ENCODE data around the gene SIM2.

Gene SIM2

GRCh38 chr21:36710729-36711048, 11.8 kb downstream of the SIM2 start:
- no peak for DNase-seq (ENCODE audit: low read depth in 3 of 3)

- DNase-seq (ENCODE audit: low read depth in 3 of 3) = no peak
Observed at GRCh38 chr21:36713746-36714145, 14.8 kb downstream of the SIM2 start.

GRCh38 chr21:36716387-36716786, 17.5 kb downstream of the SIM2 start:
- DNase-seq (ENCODE audit: low read depth in 3 of 3) = no peak

- DNase-seq (ENCODE audit: low read depth in 3 of 3) = no peak
Observed at GRCh38 chr21:36716836-36717235, 17.9 kb downstream of the SIM2 start.

- no peak for DNase-seq (ENCODE audit: low read depth in 3 of 3)
Observed at GRCh38 chr21:36717976-36718375, 19.1 kb downstream of the SIM2 start.

GRCh38 chr21:36718951-36719501, 20.1 kb downstream of the SIM2 start:
- DNase-seq (ENCODE audit: low read depth in 3 of 3) = no peak

- DNase-seq (ENCODE audit: low read depth in 3 of 3) = no peak
Observed at GRCh38 chr21:36719614-36720013, 20.7 kb downstream of the SIM2 start.

GRCh38 chr21:36721817-36722216, 22.9 kb downstream of the SIM2 start:
- DNase-seq (ENCODE audit: low read depth in 3 of 3) = no peak

GRCh38 chr21:36722370-36723368, 23.8 kb downstream of the SIM2 start:
- DNase-seq (ENCODE audit: low read depth in 3 of 3) = no peak

- no peak for DNase-seq (ENCODE audit: low read depth in 3 of 3)
Observed at GRCh38 chr21:36723371-36723881, 24.5 kb downstream of the SIM2 start.

- DNase-seq (ENCODE audit: low read depth in 3 of 3) = no peak
Observed at GRCh38 chr21:36724660-36725059, 25.7 kb downstream of the SIM2 start.

GRCh38 chr21:36725793-36726386, 27.0 kb downstream of the SIM2 start:
- no peak for DNase-seq (ENCODE audit: low read depth in 3 of 3)

GRCh38 chr21:36727866-36728265, 29.0 kb downstream of the SIM2 start:
- no peak for DNase-seq (ENCODE audit: low read depth in 3 of 3)

GRCh38 chr21:36728371-36729111, 29.6 kb downstream of the SIM2 start:
- no peak for DNase-seq (ENCODE audit: low read depth in 3 of 3)

GRCh38 chr21:36729310-36729970, 30.5 kb downstream of the SIM2 start:
- no peak for DNase-seq (ENCODE audit: low read depth in 3 of 3)

- no peak for DNase-seq (ENCODE audit: low read depth in 3 of 3)
Observed at GRCh38 chr21:36730291-36731281, 31.7 kb downstream of the SIM2 start.

- no peak for DNase-seq (ENCODE audit: low read depth in 3 of 3)
Observed at GRCh38 chr21:36732217-36732616, 33.3 kb downstream of the SIM2 start.

- no peak for DNase-seq (ENCODE audit: low read depth in 3 of 3)
Observed at GRCh38 chr21:36732761-36733160, 33.8 kb downstream of the SIM2 start.

GRCh38 chr21:36733857-36734256, 34.9 kb downstream of the SIM2 start:
- DNase-seq (ENCODE audit: low read depth in 3 of 3) = no peak
